Dermis blood vessel endothelial cell (primary cell): ENCODE results near the gene APOC1. TPM values are rescaled to one million over a fixed set of nuclear protein-coding genes. Genes with fewer than 3 reads are reported as not detected.
A peak's percentile ranks its signal among the peaks of the same experiment; 100 is the strongest.
"Not testable (repeated sequence)": the region's sequence is repeated elsewhere in the genome, so short reads cannot be mapped to it uniquely, and the experiment has no call there.

Experiments used
- DNase-seq: peaks from one replicate; pipeline ENCODE4 v3.0.0; 2010
- total RNA-seq: library from RNA; depleted of rRNA; stranded (reverse); fragments of >200 nt; gene quantifications from 2 replicates; pipeline ENCODE4 v1.2.3, GENCODE V29; 2014

The APOC1 gene
- total RNA-seq, 1 donor from 2014 or later = 1.7 TPM

- DNase-seq = peak; percentile 100
Measured at GRCh38 chr19:44890366-44891015, 23.9 kb upstream of the APOC1 start.

GRCh38 chr19:44891016-44891882 is 23.2 kb upstream of the APOC1 start, which contains the start of gene TOMM40:
Gene TOMM40, plus strand, starts transcription at chr19:44891254. Its CDS starts 162 bp downstream, at chr19:44891416.
- DNase-seq = peak; percentile 18

GRCh38 chr19:44892932-44893331 is 21.5 kb upstream of the APOC1 start:
- DNase-seq = no peak

- no peak for DNase-seq
Measured at GRCh38 chr19:44893332-44894051, 20.9 kb upstream of the APOC1 start.

GRCh38 chr19:44894052-44894400 is 20.4 kb upstream of the APOC1 start:
- DNase-seq = no peak

GRCh38 chr19:44894946-44895345 is 19.5 kb upstream of the APOC1 start:
- DNase-seq = no peak

- DNase-seq = no peak
Measured at GRCh38 chr19:44897835-44898234, 16.6 kb upstream of the APOC1 start.

GRCh38 chr19:44900328-44901244 is 13.8 kb upstream of the APOC1 start:
- no peak for DNase-seq

GRCh38 chr19:44903216-44903601 is 11.2 kb upstream of the APOC1 start:
- no peak for DNase-seq

GRCh38 chr19:44903602-44904425 is 10.6 kb upstream of the APOC1 start:
- peak; percentile 76 for DNase-seq

- no peak for DNase-seq
Measured at GRCh38 chr19:44904426-44904994, 9.9 kb upstream of the APOC1 start.

GRCh38 chr19:44905437-44906160 is 8.8 kb upstream of the APOC1 start, which contains the start of gene APOE:
Gene APOE, plus strand, starts transcription at chr19:44905796. Its CDS starts 829 bp downstream, at chr19:44906625.
- no peak for DNase-seq

- DNase-seq = no peak
Measured at GRCh38 chr19:44907613-44908012, 6.8 kb upstream of the APOC1 start.

GRCh38 chr19:44908074-44908835 is 6.2 kb upstream of the APOC1 start:
- no peak for DNase-seq

- no peak for DNase-seq
Measured at GRCh38 chr19:44908836-44909261, 5.6 kb upstream of the APOC1 start.

- DNase-seq = no peak
Measured at GRCh38 chr19:44909775-44910174, 4.6 kb upstream of the APOC1 start.

- not testable (repeated sequence) for DNase-seq
Measured at GRCh38 chr19:44911896-44912295, 2.5 kb upstream of the APOC1 start.

GRCh38 chr19:44912854-44913253 is 1.6 kb upstream of the APOC1 start:
- no peak for DNase-seq
